ENCODE results near the gene GTF3C5.

- TF ChIP-seq, protein P1, sequence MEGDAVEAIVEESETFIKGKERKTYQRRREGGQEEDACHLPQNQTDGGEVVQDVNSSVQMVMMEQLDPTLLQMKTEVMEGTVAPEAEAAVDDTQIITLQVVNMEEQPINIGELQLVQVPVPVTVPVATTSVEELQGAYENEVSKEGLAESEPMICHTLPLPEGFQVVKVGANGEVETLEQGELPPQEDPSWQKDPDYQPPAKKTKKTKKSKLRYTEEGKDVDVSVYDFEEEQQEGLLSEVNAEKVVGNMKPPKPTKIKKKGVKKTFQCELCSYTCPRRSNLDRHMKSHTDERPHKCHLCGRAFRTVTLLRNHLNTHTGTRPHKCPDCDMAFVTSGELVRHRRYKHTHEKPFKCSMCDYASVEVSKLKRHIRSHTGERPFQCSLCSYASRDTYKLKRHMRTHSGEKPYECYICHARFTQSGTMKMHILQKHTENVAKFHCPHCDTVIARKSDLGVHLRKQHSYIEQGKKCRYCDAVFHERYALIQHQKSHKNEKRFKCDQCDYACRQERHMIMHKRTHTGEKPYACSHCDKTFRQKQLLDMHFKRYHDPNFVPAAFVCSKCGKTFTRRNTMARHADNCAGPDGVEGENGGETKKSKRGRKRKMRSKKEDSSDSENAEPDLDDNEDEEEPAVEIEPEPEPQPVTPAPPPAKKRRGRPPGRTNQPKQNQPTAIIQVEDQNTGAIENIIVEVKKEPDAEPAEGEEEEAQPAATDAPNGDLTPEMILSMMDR (IDR thresholded peaks at IDR 0.05; ENCODE audit: poor library complexity, severe bottlenecking) = no peak
- TF ChIP-seq, protein P2, sequence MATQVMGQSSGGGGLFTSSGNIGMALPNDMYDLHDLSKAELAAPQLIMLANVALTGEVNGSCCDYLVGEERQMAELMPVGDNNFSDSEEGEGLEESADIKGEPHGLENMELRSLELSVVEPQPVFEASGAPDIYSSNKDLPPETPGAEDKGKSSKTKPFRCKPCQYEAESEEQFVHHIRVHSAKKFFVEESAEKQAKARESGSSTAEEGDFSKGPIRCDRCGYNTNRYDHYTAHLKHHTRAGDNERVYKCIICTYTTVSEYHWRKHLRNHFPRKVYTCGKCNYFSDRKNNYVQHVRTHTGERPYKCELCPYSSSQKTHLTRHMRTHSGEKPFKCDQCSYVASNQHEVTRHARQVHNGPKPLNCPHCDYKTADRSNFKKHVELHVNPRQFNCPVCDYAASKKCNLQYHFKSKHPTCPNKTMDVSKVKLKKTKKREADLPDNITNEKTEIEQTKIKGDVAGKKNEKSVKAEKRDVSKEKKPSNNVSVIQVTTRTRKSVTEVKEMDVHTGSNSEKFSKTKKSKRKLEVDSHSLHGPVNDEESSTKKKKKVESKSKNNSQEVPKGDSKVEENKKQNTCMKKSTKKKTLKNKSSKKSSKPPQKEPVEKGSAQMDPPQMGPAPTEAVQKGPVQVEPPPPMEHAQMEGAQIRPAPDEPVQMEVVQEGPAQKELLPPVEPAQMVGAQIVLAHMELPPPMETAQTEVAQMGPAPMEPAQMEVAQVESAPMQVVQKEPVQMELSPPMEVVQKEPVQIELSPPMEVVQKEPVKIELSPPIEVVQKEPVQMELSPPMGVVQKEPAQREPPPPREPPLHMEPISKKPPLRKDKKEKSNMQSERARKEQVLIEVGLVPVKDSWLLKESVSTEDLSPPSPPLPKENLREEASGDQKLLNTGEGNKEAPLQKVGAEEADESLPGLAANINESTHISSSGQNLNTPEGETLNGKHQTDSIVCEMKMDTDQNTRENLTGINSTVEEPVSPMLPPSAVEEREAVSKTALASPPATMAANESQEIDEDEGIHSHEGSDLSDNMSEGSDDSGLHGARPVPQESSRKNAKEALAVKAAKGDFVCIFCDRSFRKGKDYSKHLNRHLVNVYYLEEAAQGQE (IDR thresholded peaks at IDR 0.05; ENCODE audit: borderline replicate concordance) = no peak
- TF ChIP-seq RAD21 (conservative IDR thresholded peaks at IDR 0.05) (no peak), POLR2AphosphoS5 (IDR thresholded peaks at IDR 0.05) (no peak), EP300 (conservative IDR thresholded peaks at IDR 0.05; ENCODE audit: poor library complexity, severe bottlenecking) (no peak)
Observed at GRCh38 chr9:132988244-132989013, 42.4 kb upstream of the GTF3C5 start.

Data from neural cell (in vitro differentiated cells).